DOHH2 (cell line): ENCODE results near the gene RANBP3.

Experiments
- EZH2phosphoT487 ChIP-seq: fragments of 200-600 bp; sonication (generic); IDR thresholded peaks from 2 replicates; pipeline ENCODE4 v1.6.1; 2017; ENCODE audit warnings: borderline replicate concordance, mild to moderate bottlenecking, antibody characterized with exemption, low read length, moderate library complexity, mixed read lengths
- TF ChIP-seq, protein P1 (sequence below): fragments of 200-600 bp; sonication (generic); IDR thresholded peaks from one replicate; pipeline ENCODE4 v1.5.1; 2014; ENCODE audit warnings: antibody characterized with exemption, mild to moderate bottlenecking, low read depth, low read length; ENCODE audit not compliant: poor library complexity, severe bottlenecking

DNA sequence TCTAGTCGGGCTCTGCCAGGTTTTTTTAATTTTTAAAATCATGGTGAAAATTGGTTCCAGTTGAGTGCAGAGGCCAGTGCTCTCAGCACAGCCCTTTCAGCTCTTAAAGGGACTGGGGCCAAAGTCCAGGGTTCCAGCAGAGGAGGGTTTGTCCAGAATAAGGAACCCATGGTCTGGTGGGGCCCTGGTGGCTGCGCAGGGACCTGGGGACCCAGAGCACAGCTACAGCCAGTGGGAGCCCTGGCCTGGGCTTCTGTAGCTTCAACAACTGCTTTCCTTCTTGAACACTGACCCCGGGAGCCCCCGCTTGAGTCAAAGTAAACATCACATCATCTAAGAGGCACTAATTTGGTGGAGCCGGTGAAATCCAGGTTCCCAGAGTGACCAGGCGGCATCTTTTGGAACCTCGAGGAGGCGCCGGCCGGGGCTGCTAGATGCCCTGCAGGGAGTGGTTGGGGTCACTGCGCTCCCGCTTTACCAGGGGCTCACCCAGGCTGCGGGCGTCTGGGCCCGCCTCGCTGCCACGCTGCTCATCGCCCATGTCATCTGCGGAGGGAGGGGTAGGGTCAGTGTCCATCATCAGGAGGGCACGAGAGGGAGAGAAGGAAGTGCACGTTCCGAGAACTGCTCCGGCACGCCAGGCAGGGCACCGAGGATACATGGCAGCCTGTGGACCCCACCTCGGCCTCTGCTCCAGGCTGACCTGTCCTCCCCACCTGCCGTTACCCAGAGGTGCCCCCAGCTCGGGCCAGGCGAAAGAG lies 16.6 kb upstream of the RANBP3 start:
- TF ChIP-seq, protein P1, sequence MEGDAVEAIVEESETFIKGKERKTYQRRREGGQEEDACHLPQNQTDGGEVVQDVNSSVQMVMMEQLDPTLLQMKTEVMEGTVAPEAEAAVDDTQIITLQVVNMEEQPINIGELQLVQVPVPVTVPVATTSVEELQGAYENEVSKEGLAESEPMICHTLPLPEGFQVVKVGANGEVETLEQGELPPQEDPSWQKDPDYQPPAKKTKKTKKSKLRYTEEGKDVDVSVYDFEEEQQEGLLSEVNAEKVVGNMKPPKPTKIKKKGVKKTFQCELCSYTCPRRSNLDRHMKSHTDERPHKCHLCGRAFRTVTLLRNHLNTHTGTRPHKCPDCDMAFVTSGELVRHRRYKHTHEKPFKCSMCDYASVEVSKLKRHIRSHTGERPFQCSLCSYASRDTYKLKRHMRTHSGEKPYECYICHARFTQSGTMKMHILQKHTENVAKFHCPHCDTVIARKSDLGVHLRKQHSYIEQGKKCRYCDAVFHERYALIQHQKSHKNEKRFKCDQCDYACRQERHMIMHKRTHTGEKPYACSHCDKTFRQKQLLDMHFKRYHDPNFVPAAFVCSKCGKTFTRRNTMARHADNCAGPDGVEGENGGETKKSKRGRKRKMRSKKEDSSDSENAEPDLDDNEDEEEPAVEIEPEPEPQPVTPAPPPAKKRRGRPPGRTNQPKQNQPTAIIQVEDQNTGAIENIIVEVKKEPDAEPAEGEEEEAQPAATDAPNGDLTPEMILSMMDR, result no peak
- TF ChIP-seq EZH2phosphoT487, result no peak
